Lung (tissue), 12 donors: ENCODE data around the gene PRELP. TPM values are rescaled to one million over a fixed set of nuclear protein-coding genes. Genes with fewer than 3 reads are reported as not detected.

Experiments used
- ATAC-seq: fragments of 200-7000 bp; cut with Tn5 transposase; one replicate; pipeline ENCODE4 v1.9.1; 2020; ENCODE audit warnings: moderate number of reproducible peaks; ENCODE audit not compliant: insufficient read depth, low FRiP score
- DNase-seq, 3 donors: peaks; one replicate each; pipeline ENCODE4 v3.0.0-alpha.2; 2013 to 2017
- H3K27ac ChIP-seq, 2 donors: one replicate each; pipeline ENCODE4 v1.5.1; 2013; ENCODE audit warnings: mild to moderate bottlenecking in 2 of 2, moderate library complexity in 2 of 2, control low read depth in 1 of 2, inconsistent platforms in 1 of 2, low read depth in 1 of 2, low read length in 1 of 2
- H3K27me3 ChIP-seq, 3 donors: one replicate each; pipeline ENCODE4 v1.5.1; 2013; ENCODE audit warnings: low read length in 2 of 3; ENCODE audit not compliant: control insufficient read depth in 3 of 3, insufficient read depth in 3 of 3
- H3K36me3 ChIP-seq, 4 donors: one replicate each; pipeline ENCODE4 v1.5.1; 2013; ENCODE audit warnings: low read length in 4 of 4, mild to moderate bottlenecking in 1 of 4, moderate library complexity in 1 of 4; ENCODE audit not compliant: control insufficient read depth in 4 of 4, insufficient read depth in 4 of 4
- H3K4me1 ChIP-seq, 5 donors: one replicate each; pipeline ENCODE4 v1.5.1; 2013; ENCODE audit warnings: low read length in 5 of 5, mild to moderate bottlenecking in 2 of 5, moderate library complexity in 1 of 5; ENCODE audit not compliant: control insufficient read depth in 5 of 5, insufficient read depth in 5 of 5
- H3K4me3 ChIP-seq: one replicate; pipeline ENCODE4 v1.5.1; 2013; ENCODE audit warnings: mild to moderate bottlenecking, control low read depth, moderate library complexity
- H3K9ac ChIP-seq, 2 donors: one replicate each; pipeline ENCODE4 v1.5.1; 2013; ENCODE audit warnings: low read length in 2 of 2, control low read depth in 1 of 2; ENCODE audit not compliant: insufficient read depth in 1 of 2
- H3K9me3 ChIP-seq, 4 donors: one replicate each; pipeline ENCODE4 v1.5.1; 2013; ENCODE audit warnings: low read length in 3 of 4, mild to moderate bottlenecking in 1 of 4, moderate library complexity in 1 of 4; ENCODE audit not compliant: control insufficient read depth in 4 of 4, insufficient read depth in 3 of 4
- WGBS, 2 donors: extraction: QIAGEN DNeasy Blood & Tissue Kit; methylation state at CpG; one replicate each; pipeline ENCODE4 v1.1.7; 2013; 5-methylcytosine and 5-hydroxymethylcytosine counted together
- polyA plus RNA-seq, 2 donors: library from polyadenylated mRNA; stranded (reverse); fragments of 200-250 nt; gene quantifications; one replicate each; pipeline ENCODE4 v1.2.1, GENCODE V29; 2013
- total RNA-seq, 2 donors: library from RNA; depleted of rRNA in 1 of 2; stranded (reverse); fragments of >200 nt in 1 of 2; gene quantifications; one replicate each; pipeline ENCODE4 v1.2.1, GENCODE V29; 2014 to 2021
- TF ChIP-seq, protein P1 (sequence below): IDR thresholded peaks from 2 replicates; pipeline ENCODE4 v1.5.1; 2012; ENCODE audit warnings: mild to moderate bottlenecking; ENCODE audit errors: control extremely low read depth, extremely low read depth
- donor health status: control.
- donor health status: control.
- donor health status: Bipolar disorder and iron deficiency.
- donor health status: healthy.
- donor health status: DM: yes; HTN: yes; CAD: no.

PRELP gene
- total and polyA plus RNA-seq, 4 donors: 2.0 to 26.0 (median 13.6) TPM

DNA sequence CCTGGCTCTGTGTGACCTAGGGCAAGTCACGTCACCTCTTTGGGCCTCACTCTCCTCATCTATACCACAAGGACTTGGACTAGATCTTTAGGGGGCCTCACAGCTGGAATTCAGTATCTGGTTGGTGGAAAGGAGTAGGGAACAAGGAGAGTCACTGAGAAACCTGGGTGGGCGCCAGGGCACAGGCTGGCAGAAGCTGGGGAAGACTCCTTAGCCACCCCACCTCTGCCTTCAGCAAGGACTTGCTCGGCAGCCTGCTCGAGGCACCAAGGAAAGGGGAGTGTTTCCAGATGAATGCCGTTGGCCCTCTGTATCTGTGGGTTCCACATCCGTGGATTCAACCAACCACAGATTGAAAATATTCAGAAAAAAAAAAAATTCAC lies 17.1 kb downstream of the PRELP start:
- WGBS, 2 donors: 83 to 95% methylated on average over 6 of the region's 6 CpGs
- H3K36me3 ChIP-seq: no peaks in the 10 kb centered on the region
- TF ChIP-seq, protein P1, sequence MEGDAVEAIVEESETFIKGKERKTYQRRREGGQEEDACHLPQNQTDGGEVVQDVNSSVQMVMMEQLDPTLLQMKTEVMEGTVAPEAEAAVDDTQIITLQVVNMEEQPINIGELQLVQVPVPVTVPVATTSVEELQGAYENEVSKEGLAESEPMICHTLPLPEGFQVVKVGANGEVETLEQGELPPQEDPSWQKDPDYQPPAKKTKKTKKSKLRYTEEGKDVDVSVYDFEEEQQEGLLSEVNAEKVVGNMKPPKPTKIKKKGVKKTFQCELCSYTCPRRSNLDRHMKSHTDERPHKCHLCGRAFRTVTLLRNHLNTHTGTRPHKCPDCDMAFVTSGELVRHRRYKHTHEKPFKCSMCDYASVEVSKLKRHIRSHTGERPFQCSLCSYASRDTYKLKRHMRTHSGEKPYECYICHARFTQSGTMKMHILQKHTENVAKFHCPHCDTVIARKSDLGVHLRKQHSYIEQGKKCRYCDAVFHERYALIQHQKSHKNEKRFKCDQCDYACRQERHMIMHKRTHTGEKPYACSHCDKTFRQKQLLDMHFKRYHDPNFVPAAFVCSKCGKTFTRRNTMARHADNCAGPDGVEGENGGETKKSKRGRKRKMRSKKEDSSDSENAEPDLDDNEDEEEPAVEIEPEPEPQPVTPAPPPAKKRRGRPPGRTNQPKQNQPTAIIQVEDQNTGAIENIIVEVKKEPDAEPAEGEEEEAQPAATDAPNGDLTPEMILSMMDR: no peak
- H3K27me3 ChIP-seq: no peaks in the 10 kb centered on the region
- ATAC-seq (no peak), DNase-seq (no peak)
- no peak overlapping the region for H3K4me3 ChIP-seq
- H3K4me1 ChIP-seq: peaks cover 0 to 2% (median 0%) of the 10 kb centered on the region in 5 donors
- no peaks in the 10 kb centered on the region for H3K9me3 ChIP-seq
- H3K9ac ChIP-seq: no peak overlapping the region
- no peak overlapping the region for H3K27ac ChIP-seq

DNA sequence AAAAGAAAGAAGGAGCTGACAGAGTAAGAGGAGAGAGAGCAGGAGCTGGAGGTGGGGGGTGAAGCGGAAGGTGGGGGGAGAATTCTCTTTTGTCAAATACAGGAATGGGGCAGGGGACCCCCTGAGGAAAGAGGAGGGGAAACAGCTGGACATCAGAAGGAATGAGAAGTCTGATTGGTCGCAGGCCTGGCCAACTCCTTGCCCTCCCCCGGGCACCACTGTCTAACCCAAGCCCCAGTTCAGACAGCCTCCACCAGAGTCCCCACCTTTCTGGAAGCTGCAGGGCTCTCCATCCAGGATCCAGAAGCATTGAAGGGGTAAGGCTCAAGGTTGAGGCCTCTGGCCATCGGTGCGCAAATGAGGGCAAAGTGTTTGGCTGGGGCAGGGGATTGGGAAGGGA lies 18.3 kb downstream of the PRELP start, which contains the start of gene OPTC:
TSS of gene OPTC (plus strand) at position 253 of the 400 bp plus-strand sequence. CDS start 1,853 bp downstream, outside the sequence.
- Histone ChIP-seq H3K27me3 (no peaks in the 10 kb centered on the region), H3K9me3 (no peaks in the 10 kb centered on the region), H3K4me3 (no peak within 1 kb of the TSS), H3K36me3 (no peaks in the 10 kb centered on the region), H3K4me1 (no peaks in the 10 kb centered on the region), H3K27ac (no peak within 1 kb of the TSS), H3K9ac (no peak within 1 kb of the TSS)
- TF ChIP-seq, protein P1: no peak
- no peak for DNase-seq
- ATAC-seq: no peak
- 86 to 93% methylated on average over 5 of the region's 5 CpGs for WGBS, 2 donors

DNA sequence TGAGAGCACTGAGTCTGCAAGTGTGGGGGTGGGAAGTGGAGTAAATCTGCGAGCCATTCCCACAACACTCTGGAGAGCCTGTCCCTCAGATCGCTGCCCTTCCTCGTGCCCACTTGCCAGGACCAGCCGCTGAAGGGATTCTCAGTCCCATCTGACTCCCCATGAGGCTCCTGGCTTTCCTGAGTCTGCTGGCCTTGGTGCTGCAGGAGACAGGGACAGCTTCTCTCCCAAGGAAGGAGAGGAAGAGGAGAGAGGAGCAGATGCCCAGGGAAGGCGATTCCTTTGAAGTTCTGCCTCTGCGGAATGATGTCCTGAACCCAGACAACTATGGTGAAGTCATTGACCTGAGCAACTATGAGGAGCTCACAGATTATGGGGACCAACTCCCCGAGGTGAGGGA lies 20.2 kb downstream of the PRELP start:
- no peaks in the 10 kb centered on the region for H3K4me1 ChIP-seq
- H3K9ac ChIP-seq: no peak overlapping the region
- H3K27me3 ChIP-seq: no peaks in the 10 kb centered on the region
- H3K27ac ChIP-seq: no peak overlapping the region
- H3K4me3 ChIP-seq: no peak overlapping the region
- TF ChIP-seq, protein P1: no peak
- H3K36me3 ChIP-seq: no peaks in the 10 kb centered on the region
- WGBS, 2 donors: 79 to 80% methylated on average over 7 of the region's 7 CpGs
- H3K9me3 ChIP-seq: no peaks in the 10 kb centered on the region
- ATAC-seq (no peak), DNase-seq (no peak)

DNA sequence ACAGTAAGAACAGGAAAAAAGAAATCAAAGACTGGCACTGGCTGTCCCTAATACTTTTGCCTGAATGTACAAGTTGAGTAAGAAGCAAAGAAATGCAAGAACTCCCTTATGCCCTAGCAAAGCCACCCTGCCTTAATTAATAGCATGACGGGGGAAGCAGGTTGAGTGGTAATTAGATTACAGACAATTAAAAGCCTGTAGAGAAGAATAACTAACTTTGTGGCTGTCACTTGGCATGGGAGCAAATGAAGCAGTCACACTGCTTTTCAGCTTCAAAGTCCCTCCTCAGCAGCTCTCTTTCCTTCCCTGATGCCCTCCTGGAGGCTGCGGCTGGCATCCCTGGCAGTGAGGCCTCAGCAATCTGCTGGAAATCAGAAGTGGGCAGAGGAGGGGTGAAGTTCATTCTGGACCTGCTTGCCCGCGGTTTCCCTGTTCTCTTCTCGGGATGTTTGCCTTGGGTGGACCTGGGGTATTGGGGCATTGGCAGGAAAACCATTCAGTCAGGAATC lies 21.7 kb downstream of the PRELP start:
- DNase-seq (no peak), ATAC-seq (no peak)
- no peaks in the 10 kb centered on the region for H3K4me1 ChIP-seq
- H3K4me3 ChIP-seq: no peak overlapping the region
- H3K9ac ChIP-seq: no peak overlapping the region
- H3K27me3 ChIP-seq: no peaks in the 10 kb centered on the region
- no peak overlapping the region for H3K27ac ChIP-seq
- no peaks in the 10 kb centered on the region for H3K9me3 ChIP-seq
- TF ChIP-seq, protein P1: no peak
- H3K36me3 ChIP-seq: no peaks in the 10 kb centered on the region
- WGBS, 2 donors: 83 to 88% methylated on average over 5 of the region's 5 CpGs
